ENCODE measurements around the gene CAPRIN2. TPM values are rescaled to one million over a fixed set of nuclear protein-coding genes. Genes with fewer than 3 reads are reported as not detected.

Gene CAPRIN2
- total RNA-seq, 2 donors from 2014 or later = 62.2 to 103 TPM

DNA sequence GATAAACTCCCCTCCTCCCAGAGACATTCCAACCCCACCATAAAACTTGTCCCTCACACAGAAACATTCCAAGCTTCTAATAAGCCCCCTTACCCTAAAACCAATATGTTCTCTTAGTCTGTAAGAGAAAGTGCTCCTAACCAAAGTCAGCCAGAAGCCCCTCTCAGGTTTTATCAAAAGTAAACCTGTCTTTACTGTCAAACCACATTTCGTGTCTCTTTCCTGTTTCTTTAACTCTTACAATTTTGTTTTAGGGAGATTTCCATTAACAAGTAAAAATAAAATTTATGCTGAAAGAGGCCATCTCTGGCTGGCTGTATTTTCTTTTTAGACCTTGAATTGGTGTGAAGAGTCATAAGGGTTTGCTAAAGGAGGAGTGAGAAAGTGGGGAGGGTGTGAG is 29.8 kb upstream of the CAPRIN2 start:
- peaks cover 57% of the 10 kb centered on the region for H3K9me3 ChIP-seq (ENCODE audit: control insufficient read depth, low read length)
- Mint-ChIP-seq H3K36me3 (ENCODE audit: low read depth) (peaks cover 34% of the 10 kb centered on the region), H3K27ac (no peak overlapping the region), H3K4me3 (no peak overlapping the region), H3K27me3 (ENCODE audit: insufficient read depth) (no peaks in the 10 kb centered on the region), H3K4me1 (no peaks in the 10 kb centered on the region), H3K9me3 (peaks cover 70% of the 10 kb centered on the region)
- H3K36me3 ChIP-seq (ENCODE audit: control insufficient read depth, insufficient read depth, low read length) = no peaks in the 10 kb centered on the region
- no peak overlapping the region for H3K27ac ChIP-seq (ENCODE audit: low read depth, low read length)
- WGBS, 2 experiments (ENCODE audit: insufficient coverage in 1 of 2, insufficient read length in 1 of 2) = 100% methylated on average over 1 of the region's 1 CpG; no CpG with 5 or more reads in 1 of the 2 experiments
- TF ChIP-seq, protein P1, sequence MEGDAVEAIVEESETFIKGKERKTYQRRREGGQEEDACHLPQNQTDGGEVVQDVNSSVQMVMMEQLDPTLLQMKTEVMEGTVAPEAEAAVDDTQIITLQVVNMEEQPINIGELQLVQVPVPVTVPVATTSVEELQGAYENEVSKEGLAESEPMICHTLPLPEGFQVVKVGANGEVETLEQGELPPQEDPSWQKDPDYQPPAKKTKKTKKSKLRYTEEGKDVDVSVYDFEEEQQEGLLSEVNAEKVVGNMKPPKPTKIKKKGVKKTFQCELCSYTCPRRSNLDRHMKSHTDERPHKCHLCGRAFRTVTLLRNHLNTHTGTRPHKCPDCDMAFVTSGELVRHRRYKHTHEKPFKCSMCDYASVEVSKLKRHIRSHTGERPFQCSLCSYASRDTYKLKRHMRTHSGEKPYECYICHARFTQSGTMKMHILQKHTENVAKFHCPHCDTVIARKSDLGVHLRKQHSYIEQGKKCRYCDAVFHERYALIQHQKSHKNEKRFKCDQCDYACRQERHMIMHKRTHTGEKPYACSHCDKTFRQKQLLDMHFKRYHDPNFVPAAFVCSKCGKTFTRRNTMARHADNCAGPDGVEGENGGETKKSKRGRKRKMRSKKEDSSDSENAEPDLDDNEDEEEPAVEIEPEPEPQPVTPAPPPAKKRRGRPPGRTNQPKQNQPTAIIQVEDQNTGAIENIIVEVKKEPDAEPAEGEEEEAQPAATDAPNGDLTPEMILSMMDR (conservative IDR thresholded peaks at IDR 0.05) = no peak
- H3K4me1 ChIP-seq (ENCODE audit: control insufficient read depth, insufficient read depth, low read length) = no peaks in the 10 kb centered on the region
- no peaks in the 10 kb centered on the region for H3K27me3 ChIP-seq (ENCODE audit: control insufficient read depth, insufficient read depth, low read length, poor library complexity, severe bottlenecking)
- H3K9ac ChIP-seq (ENCODE audit: extremely low read depth, low read length, poor library complexity, severe bottlenecking) = no peak overlapping the region
- peak overlapping the region; percentile 70 for H3K4me3 ChIP-seq (ENCODE audit: low read length)
- no peak for DNase-seq

DNA sequence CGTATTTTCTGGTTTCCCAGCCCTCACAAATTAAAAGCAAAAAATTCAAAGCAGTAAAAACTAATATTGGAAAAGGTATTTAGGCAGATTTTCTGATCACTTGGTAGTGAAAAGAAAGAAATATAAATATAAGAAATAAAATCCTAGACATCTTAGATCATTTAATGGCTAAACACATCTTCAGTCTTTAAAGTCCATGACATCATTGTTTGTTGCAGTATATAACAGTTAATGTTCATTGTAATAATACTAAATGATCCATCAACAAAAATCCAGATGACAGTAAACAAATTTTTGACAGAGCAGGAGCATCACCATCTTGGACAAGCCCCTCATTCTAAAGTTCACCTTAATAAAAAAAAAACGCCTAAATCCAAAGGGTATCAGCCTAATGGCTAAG is 29.2 kb upstream of the CAPRIN2 start:
- H3K27ac ChIP-seq (ENCODE audit: low read depth, low read length) = no peak overlapping the region
- Mint-ChIP-seq H3K4me1 (no peaks in the 10 kb centered on the region), H3K27ac (no peak overlapping the region), H3K9me3 (peaks cover 75% of the 10 kb centered on the region), H3K36me3 (ENCODE audit: low read depth) (peaks cover 36% of the 10 kb centered on the region), H3K4me3 (no peak overlapping the region), H3K27me3 (ENCODE audit: insufficient read depth) (no peaks in the 10 kb centered on the region)
- H3K36me3 ChIP-seq (ENCODE audit: control insufficient read depth, insufficient read depth, low read length) = no peaks in the 10 kb centered on the region
- TF ChIP-seq, protein P1 (conservative IDR thresholded peaks at IDR 0.05) = no peak
- H3K27me3 ChIP-seq (ENCODE audit: control insufficient read depth, insufficient read depth, low read length, poor library complexity, severe bottlenecking) = no peaks in the 10 kb centered on the region
- peaks cover 55% of the 10 kb centered on the region for H3K9me3 ChIP-seq (ENCODE audit: control insufficient read depth, low read length)
- peak overlapping the region; percentile 70 for H3K4me3 ChIP-seq (ENCODE audit: low read length)
- no peak for DNase-seq
- no peaks in the 10 kb centered on the region for H3K4me1 ChIP-seq (ENCODE audit: control insufficient read depth, insufficient read depth, low read length)
- no peak overlapping the region for H3K9ac ChIP-seq (ENCODE audit: extremely low read depth, low read length, poor library complexity, severe bottlenecking)
- 83% methylated on average over 2 of the region's 2 CpGs; no CpG with 5 or more reads in 1 of the 2 experiments for WGBS, 2 experiments (ENCODE audit: insufficient coverage in 1 of 2, insufficient read length in 1 of 2)

DNA sequence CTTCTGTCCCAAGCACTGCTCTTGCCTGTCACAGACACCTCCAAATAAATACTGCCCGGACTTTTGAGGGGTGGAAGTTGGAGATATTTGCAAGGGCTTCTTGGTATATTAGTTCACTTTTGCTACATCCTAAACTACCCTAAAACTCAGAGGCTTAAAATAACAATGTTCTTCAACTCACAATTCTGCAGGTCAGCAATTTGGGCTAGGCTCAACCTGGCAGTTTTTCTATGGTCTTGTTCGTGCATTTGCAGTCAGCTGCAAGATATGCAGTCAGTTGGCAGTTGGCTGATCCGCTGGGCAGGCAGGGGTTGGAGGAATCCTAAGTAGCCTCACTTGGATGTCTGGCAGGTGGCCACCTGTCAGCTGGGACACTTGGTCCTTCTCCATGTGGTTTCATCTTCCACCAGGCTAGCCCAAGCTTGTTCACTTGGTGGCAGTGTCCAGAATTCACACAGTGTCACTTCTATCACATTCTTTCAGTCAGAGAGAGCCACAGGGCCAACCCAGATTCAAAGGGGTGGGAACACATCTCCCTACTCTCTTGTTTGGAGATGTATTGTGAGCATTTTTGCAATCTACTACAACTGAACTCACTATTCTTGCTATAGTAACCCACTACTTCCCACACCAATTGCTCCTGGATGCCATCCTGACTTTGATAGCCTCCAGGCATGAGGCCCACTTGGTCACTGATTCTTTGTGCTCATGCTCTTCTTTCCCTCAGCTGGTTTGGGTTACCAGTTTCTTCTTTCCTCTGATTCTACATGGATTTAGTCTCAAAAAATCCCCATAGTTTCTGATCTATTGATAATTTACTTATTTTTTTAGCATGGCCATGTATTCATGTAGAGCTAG is 27.8 kb upstream of the CAPRIN2 start:
- TF ChIP-seq, protein P1 (conservative IDR thresholded peaks at IDR 0.05) = no peak
- H3K9me3 Mint-ChIP-seq = peaks cover 84% of the 10 kb centered on the region

More for the DNA sequence above, 27.8 kb upstream of the CAPRIN2 start:
- Mint-ChIP-seq H3K4me1 (no peaks in the 10 kb centered on the region), H3K36me3 (ENCODE audit: low read depth) (peaks cover 38% of the 10 kb centered on the region), H3K27me3 (ENCODE audit: insufficient read depth) (no peaks in the 10 kb centered on the region), H3K4me3 (no peak overlapping the region), H3K27ac (no peak overlapping the region)
- Histone ChIP-seq H3K27me3 (ENCODE audit: control insufficient read depth, insufficient read depth, low read length, poor library complexity, severe bottlenecking) (no peaks in the 10 kb centered on the region), H3K27ac (ENCODE audit: low read depth, low read length) (no peak overlapping the region), H3K4me3 (ENCODE audit: low read length) (no peak overlapping the region), H3K9ac (ENCODE audit: extremely low read depth, low read length, poor library complexity, severe bottlenecking) (no peak overlapping the region), H3K9me3 (ENCODE audit: control insufficient read depth, low read length) (peaks cover 62% of the 10 kb centered on the region), H3K4me1 (ENCODE audit: control insufficient read depth, insufficient read depth, low read length) (no peaks in the 10 kb centered on the region), H3K36me3 (ENCODE audit: control insufficient read depth, insufficient read depth, low read length) (no peaks in the 10 kb centered on the region)
- no peak for DNase-seq
- WGBS, 2 experiments (ENCODE audit: insufficient coverage in 1 of 2, insufficient read length in 1 of 2) = 89 to 94% methylated on average over 2 of the region's 3 CpGs
